ENCODE measurements around the gene ARHGAP15. TPM values are rescaled to one million over a fixed set of nuclear protein-coding genes. Genes with fewer than 3 reads are reported as not detected.

ARHGAP15 gene
- total and polyA plus RNA-seq, 2 experiments from 2014 or later = 0.26 TPM; not detected in 1

GRCh38 chr2:143559147-143559546 lies 429.9 kb downstream of the ARHGAP15 start:
- Histone ChIP-seq H3K4me1 (ENCODE audit: insufficient read depth) (no peaks in the 10 kb centered on the region), H3K36me3 (ENCODE audit: insufficient read depth) (no peaks in the 10 kb centered on the region), H3K27me3 (ENCODE audit: insufficient read depth) (no peaks in the 10 kb centered on the region), H3F3A (replicated peaks; ENCODE audit: low read depth) (no peaks in the 10 kb centered on the region), H3K4me3 (no peak overlapping the region), H4K20me1 (replicated peaks; ENCODE audit: insufficient read depth) (no peaks in the 10 kb centered on the region), H3K4me2 (no peak overlapping the region), H3K27ac (ENCODE audit: low read depth) (no peak overlapping the region), H3K9me2 (ENCODE audit: insufficient read depth) (no peaks in the 10 kb centered on the region), H2AFZ (no peak overlapping the region), H3K79me2 (replicated peaks; ENCODE audit: insufficient read depth) (no peaks in the 10 kb centered on the region)
- Mint-ChIP-seq H3K4me1 (peaks cover 3% of the 10 kb centered on the region; the same call in 2 of the 3 replicates), H3K36me3 (ENCODE audit: low read depth) (no peaks in the 10 kb centered on the region), H3K4me3 (no peak overlapping the region), H3K9me3 (peaks cover 5% of the 10 kb centered on the region; the same call in 2 of the 3 replicates), H3K27me3 (ENCODE audit: insufficient read depth, low read depth, poor library complexity) (no peaks in the 10 kb centered on the region), H3K27ac (no peak overlapping the region)
- TF ChIP-seq EZH2phosphoT487 (IDR thresholded peaks at IDR 0.05; ENCODE audit: unreplicated experiment) (no peak), ZNF114 (CRISPR knock-in tag; IDR thresholded peaks at IDR 0.05) (no peak), STAT1 (IDR thresholded peaks at IDR 0.05; ENCODE audit: unreplicated experiment) (no peak), POLR2AphosphoS5 (IDR thresholded peaks at IDR 0.05; ENCODE audit: low read depth) (no peak), REST (IDR thresholded peaks at IDR 0.05; ENCODE audit: unreplicated experiment) (no peak), NANOG (IDR thresholded peaks at IDR 0.05; ENCODE audit: borderline replicate concordance) (no peak), EZH2 (IDR thresholded peaks at IDR 0.05; ENCODE audit: low read depth, unreplicated experiment) (no peak), JUNB (IDR thresholded peaks at IDR 0.05; ENCODE audit: unreplicated experiment) (no peak), CREB1 (CRISPR knock-in tag; IDR thresholded peaks at IDR 0.05; ENCODE audit: low read depth) (no peak), ZNF462 (CRISPR knock-in tag; IDR thresholded peaks at IDR 0.05) (no peak), ZNF331 (CRISPR knock-in tag; IDR thresholded peaks at IDR 0.05; ENCODE audit: low read depth) (no peak), ETS1 (IDR thresholded peaks at IDR 0.05) (no peak), CTCF (conservative IDR thresholded peaks at IDR 0.05; ENCODE audit: low read depth in 2 of 2) (no peak)
- DNase-seq (ENCODE audit: low spot score) = no peak
- ATAC-seq = no peak

All from GM23338 (cell line).